GM12878 (cell line): ENCODE measurements around the gene RIPK3. TPM values are rescaled to one million over a fixed set of nuclear protein-coding genes. Genes with fewer than 3 reads are reported as not detected.

Experiments used
- BCL11A ChIP-seq: IDR thresholded peaks from 2 replicates; pipeline ENCODE4 v1.6.1; 2011; ENCODE audit warnings: low read depth, low read length
- CBFB ChIP-seq: IDR thresholded peaks from 2 replicates; pipeline ENCODE4 v1.6.1; 2016; ENCODE audit warnings: antibody characterized with exemption, low read depth
- HCFC1 ChIP-seq: fragments of 150-350 bp; IDR thresholded peaks from 2 replicates; pipeline ENCODE4 v1.6.1; 2014; ENCODE audit warnings: low read length
- KLF5 ChIP-seq: fragments of 450-650 bp; IDR thresholded peaks from 2 replicates; pipeline ENCODE4 v1.6.1; 2014; ENCODE audit warnings: mild to moderate bottlenecking; ENCODE audit not compliant: partially characterized antibody
- LARP7 ChIP-seq: fragments of 450-650 bp; IDR thresholded peaks from 2 replicates; pipeline ENCODE4 v1.6.1; 2017; ENCODE audit warnings: mild to moderate bottlenecking
- MEF2B ChIP-seq: fragments of 450-650 bp; IDR thresholded peaks from 2 replicates; pipeline ENCODE4 v1.6.1; 2018; ENCODE audit warnings: mild to moderate bottlenecking, moderate library complexity; ENCODE audit not compliant: partially characterized antibody, poor library complexity, severe bottlenecking
- MYC ChIP-seq: IDR thresholded peaks from 2 replicates; pipeline ENCODE4 v1.6.1; 2011; ENCODE audit warnings: mild to moderate bottlenecking, low read length, moderate library complexity, inconsistent platforms; ENCODE audit not compliant: insufficient read depth, insufficient replicate concordance, insufficient read length, severe bottlenecking
- PAX5 ChIP-seq: IDR thresholded peaks from 2 replicates; pipeline ENCODE4 v1.6.1; 2011; ENCODE audit warnings: low read depth, low read length, borderline replicate concordance
- SREBF1 ChIP-seq: IDR thresholded peaks from 2 replicates; pipeline ENCODE4 v1.6.1; 2012; ENCODE audit warnings: mild to moderate bottlenecking, low read length
- TARDBP ChIP-seq: IDR thresholded peaks from 2 replicates; pipeline ENCODE4 v1.6.1; 2016; ENCODE audit warnings: borderline replicate concordance
- TCF3 ChIP-seq: IDR thresholded peaks from 2 replicates; pipeline ENCODE4 v1.6.1; 2012; ENCODE audit warnings: low read depth, mild to moderate bottlenecking, low read length, borderline replicate concordance; ENCODE audit not compliant: insufficient read depth
- YY1 ChIP-seq: IDR thresholded peaks from 2 replicates; pipeline ENCODE4 v1.6.1; 2011; ENCODE audit warnings: low read depth, mild to moderate bottlenecking, low read length
- ZNF274 ChIP-seq: IDR thresholded peaks from one replicate; pipeline ENCODE4 v1.8.0; 2011; ENCODE audit not compliant: insufficient read length, insufficient read depth
- polyA plus RNA-seq, 11 experiments: library from polyadenylated mRNA; depleted of rRNA in 4 of 11; unstranded in 6 of 11; stranded (reverse) in 5 of 11; fragments of >200 nt; fragmentation: Nextera tagmentation in 4 of 11; fragmentation: Illumina TruSeq in 1 of 11; extraction: Ambion mirVana in 4 of 11; extraction: Trizol in 1 of 11; gene quantifications; 1 replicate in 1 of 11; 2 replicates in 10 of 11; pipeline versions ENCODE4 v1.2.1 to v1.2.3, GENCODE V29; 2011 to 2016; ENCODE audit warnings: inconsistent platforms in 2 of 11, missing spikeins in 2 of 11, low read depth in 1 of 11
- total RNA-seq, 4 experiments: library from RNA; depleted of rRNA in 3 of 4; stranded (reverse); fragments of >200 nt in 3 of 4; fragmentation: Illumina TruSeq in 1 of 4; extraction: Trizol in 1 of 4; gene quantifications; 2 replicates each; pipeline versions ENCODE4 v1.2.1 to v1.2.3, GENCODE V29; 2013 to 2021
- TF ChIP-seq, protein P1 (sequence below): fragments of 450-650 bp; formaldehyde crosslinking; IDR thresholded peaks from 2 replicates; pipeline ENCODE4 v1.4.0; 2022; ENCODE audit warnings: mild to moderate bottlenecking, moderate library complexity
- TF ChIP-seq, protein P2 (sequence below): fragments of 450-650 bp; IDR thresholded peaks from 2 replicates; pipeline ENCODE4 v1.6.1; 2017; ENCODE audit warnings: mild to moderate bottlenecking, moderate library complexity
- TF ChIP-seq, protein P3 (sequence below): IDR thresholded peaks from 2 replicates; pipeline ENCODE4 v1.6.1; 2012; ENCODE audit warnings: low read depth, low read length, improper control_type of control experiment
- TF ChIP-seq, protein P4 (sequence below): IDR thresholded peaks from 2 replicates; pipeline ENCODE4 v1.6.1; 2012; ENCODE audit warnings: low read length, inconsistent platforms
- TF ChIP-seq, protein P5 (sequence below): IDR thresholded peaks from 2 replicates; pipeline ENCODE4 v1.6.1; 2011; ENCODE audit warnings: low read depth, mild to moderate bottlenecking, low read length, moderate library complexity, borderline replicate concordance; ENCODE audit errors: extremely low read depth

The RIPK3 gene
- total and polyA plus RNA-seq, 10 of the 15 experiments (the other 5 are each of a cell fraction or from before 2014, with no cell fraction given), result 2.0 to 13.6 (median 8.1) TPM

DNA sequence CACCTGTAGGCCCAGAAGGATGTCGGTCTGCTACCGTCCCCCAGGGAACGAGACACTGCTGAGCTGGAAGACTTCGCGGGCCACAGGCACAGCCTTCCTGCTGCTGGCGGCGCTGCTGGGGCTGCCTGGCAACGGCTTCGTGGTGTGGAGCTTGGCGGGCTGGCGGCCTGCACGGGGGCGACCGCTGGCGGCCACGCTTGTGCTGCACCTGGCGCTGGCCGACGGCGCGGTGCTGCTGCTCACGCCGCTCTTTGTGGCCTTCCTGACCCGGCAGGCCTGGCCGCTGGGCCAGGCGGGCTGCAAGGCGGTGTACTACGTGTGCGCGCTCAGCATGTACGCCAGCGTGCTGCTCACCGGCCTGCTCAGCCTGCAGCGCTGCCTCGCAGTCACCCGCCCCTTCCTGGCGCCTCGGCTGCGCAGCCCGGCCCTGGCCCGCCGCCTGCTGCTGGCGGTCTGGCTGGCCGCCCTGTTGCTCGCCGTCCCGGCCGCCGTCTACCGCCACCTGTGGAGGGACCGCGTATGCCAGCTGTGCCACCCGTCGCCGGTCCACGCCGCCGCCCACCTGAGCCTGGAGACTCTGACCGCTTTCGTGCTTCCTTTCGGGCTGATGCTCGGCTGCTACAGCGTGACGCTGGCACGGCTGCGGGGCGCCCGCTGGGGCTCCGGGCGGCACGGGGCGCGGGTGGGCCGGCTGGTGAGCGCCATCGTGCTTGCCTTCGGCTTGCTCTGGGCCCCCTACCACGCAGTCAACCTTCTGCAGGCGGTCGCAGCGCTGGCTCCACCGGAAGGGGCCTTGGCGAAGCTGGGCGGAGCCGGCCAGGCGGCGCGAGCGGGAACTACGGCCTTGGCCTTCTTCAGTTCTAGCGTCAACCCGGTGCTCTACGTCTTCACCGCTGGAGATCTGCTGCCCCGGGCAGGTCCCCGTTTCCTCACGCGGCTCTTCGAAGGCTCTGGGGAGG is 28.9 kb downstream of the RIPK3 start, which contains the start of gene LTB4R (continued):
- TF ChIP-seq, protein P1, sequence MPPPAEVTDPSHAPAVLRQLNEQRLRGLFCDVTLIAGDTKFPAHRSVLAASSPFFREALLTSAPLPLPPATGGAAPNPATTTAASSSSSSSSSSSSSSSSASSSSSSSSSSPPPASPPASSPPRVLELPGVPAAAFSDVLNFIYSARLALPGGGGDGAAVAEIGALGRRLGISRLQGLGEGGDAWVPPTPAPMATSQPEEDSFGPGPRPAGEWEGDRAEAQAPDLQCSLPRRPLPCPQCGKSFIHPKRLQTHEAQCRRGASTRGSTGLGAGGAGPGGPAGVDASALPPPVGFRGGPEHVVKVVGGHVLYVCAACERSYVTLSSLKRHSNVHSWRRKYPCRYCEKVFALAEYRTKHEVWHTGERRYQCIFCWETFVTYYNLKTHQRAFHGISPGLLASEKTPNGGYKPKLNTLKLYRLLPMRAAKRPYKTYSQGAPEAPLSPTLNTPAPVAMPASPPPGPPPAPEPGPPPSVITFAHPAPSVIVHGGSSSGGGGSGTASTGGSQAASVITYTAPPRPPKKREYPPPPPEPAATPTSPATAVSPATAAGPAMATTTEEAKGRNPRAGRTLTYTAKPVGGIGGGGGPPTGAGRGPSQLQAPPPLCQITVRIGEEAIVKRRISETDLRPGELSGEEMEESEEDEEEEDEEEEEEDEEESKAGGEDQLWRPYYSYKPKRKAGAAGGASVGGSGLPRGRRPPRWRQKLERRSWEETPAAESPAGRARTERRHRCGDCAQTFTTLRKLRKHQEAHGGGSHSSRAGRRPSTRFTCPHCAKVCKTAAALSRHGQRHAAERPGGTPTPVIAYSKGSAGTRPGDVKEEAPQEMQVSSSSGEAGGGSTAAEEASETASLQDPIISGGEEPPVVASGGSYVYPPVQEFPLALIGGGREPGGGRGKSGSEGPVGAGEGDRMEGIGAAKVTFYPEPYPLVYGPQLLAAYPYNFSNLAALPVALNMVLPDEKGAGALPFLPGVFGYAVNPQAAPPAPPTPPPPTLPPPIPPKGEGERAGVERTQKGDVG, result no peak
- TF ChIP-seq LARP7 (peak; percentile 66), KLF5 (no peak), MEF2B (peak; percentile 54), HCFC1 (no peak), TARDBP (no peak), YY1 (no peak; the same call in 1 of the 2 replicates), PAX5 (peak; percentile 25; the same call in 1 of the 2 replicates), CBFB (no peak), TCF3 (peak; percentile 68; the same call in 1 of the 2 replicates), MYC (peak; percentile 46), SREBF1 (no peak), ZNF274 (no peak), BCL11A (no peak)
- TF ChIP-seq, protein P2, sequence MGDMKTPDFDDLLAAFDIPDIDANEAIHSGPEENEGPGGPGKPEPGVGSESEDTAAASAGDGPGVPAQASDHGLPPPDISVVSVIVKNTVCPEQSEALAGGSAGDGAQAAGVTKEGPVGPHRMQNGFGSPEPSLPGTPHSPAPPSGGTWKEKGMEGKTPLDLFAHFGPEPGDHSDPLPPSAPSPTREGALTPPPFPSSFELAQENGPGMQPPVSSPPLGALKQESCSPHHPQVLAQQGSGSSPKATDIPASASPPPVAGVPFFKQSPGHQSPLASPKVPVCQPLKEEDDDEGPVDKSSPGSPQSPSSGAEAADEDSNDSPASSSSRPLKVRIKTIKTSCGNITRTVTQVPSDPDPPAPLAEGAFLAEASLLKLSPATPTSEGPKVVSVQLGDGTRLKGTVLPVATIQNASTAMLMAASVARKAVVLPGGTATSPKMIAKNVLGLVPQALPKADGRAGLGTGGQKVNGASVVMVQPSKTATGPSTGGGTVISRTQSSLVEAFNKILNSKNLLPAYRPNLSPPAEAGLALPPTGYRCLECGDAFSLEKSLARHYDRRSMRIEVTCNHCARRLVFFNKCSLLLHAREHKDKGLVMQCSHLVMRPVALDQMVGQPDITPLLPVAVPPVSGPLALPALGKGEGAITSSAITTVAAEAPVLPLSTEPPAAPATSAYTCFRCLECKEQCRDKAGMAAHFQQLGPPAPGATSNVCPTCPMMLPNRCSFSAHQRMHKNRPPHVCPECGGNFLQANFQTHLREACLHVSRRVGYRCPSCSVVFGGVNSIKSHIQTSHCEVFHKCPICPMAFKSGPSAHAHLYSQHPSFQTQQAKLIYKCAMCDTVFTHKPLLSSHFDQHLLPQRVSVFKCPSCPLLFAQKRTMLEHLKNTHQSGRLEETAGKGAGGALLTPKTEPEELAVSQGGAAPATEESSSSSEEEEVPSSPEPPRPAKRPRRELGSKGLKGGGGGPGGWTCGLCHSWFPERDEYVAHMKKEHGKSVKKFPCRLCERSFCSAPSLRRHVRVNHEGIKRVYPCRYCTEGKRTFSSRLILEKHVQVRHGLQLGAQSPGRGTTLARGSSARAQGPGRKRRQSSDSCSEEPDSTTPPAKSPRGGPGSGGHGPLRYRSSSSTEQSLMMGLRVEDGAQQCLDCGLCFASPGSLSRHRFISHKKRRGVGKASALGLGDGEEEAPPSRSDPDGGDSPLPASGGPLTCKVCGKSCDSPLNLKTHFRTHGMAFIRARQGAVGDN, result peak; percentile 84
- TF ChIP-seq, protein P3, sequence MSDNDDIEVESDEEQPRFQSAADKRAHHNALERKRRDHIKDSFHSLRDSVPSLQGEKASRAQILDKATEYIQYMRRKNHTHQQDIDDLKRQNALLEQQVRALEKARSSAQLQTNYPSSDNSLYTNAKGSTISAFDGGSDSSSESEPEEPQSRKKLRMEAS, result 0 out of 2 replicates have a peak, but pooled peaks have one; percentile 41
- TF ChIP-seq, protein P4, sequence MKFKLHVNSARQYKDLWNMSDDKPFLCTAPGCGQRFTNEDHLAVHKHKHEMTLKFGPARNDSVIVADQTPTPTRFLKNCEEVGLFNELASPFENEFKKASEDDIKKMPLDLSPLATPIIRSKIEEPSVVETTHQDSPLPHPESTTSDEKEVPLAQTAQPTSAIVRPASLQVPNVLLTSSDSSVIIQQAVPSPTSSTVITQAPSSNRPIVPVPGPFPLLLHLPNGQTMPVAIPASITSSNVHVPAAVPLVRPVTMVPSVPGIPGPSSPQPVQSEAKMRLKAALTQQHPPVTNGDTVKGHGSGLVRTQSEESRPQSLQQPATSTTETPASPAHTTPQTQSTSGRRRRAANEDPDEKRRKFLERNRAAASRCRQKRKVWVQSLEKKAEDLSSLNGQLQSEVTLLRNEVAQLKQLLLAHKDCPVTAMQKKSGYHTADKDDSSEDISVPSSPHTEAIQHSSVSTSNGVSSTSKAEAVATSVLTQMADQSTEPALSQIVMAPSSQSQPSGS, result no peak
- TF ChIP-seq, protein P5, sequence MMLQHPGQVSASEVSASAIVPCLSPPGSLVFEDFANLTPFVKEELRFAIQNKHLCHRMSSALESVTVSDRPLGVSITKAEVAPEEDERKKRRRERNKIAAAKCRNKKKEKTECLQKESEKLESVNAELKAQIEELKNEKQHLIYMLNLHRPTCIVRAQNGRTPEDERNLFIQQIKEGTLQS, result no peak
